Measurements from ENCODE around the gene EPG5. TPM values are rescaled to one million over a fixed set of nuclear protein-coding genes. Genes with fewer than 3 reads are reported as not detected.
A peak's percentile ranks its signal among the peaks of the same experiment; 100 is the strongest.

Gene EPG5
- total RNA-seq = 100 to 1,000 TPM in 1 of 6 donors, 10 to 100 TPM in 5; 28.6 to 109 (median 39.6) TPM

DNA sequence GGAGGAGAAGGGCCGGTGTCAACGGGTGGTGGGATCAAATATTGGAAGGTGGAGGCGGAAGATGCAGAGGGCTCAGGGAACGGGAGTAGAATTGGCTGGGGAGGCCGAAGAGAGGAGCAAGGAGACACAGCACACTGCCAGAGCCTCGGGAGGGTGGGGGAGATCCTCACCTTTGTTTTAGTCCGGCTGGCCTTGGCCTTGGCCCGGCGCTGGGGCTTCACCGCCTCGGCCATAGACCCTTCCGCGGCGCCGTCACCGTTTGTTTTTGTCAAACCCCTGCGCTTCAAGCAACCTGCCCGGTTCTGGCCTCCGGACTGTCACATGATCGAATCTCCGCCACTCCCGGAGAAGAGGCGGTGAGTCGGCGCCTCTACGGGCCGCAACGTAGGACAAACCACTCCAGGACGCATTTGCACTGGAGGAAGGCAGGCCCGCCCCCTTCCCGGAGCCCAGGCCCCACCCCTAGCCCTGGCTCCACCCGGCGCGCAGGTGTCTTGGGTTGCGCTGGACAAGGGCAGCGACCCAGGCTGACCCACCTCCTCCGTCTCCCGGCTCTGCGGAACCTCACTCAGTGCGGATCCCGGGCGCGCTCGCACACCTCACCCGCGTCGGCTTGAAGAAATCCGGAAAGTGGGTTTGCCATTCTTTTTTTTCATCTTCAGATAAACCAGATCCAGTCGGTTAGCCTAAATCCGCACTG lies at the start of gene EPG5:
Gene EPG5 (minus strand): TSS at position 323 of the 700 bp plus-strand sequence. CDS start 90 bp downstream, at position 233.
- ATAC-seq (ENCODE audit: low FRiP score in 2 of 2) (peak; percentile 99 to 100), DNase-seq (peak; percentile 96 to 99)
- Histone ChIP-seq H3K27me3 (no peaks in the 10 kb centered on the region), H3K36me3 (no peaks in the 10 kb centered on the region), H3K27ac (peak within 1 kb of the TSS; percentile 85 to 93 (median 90)), H3K9me3 (no peaks in the 10 kb centered on the region), H3K4me3 (peak within 1 kb of the TSS; percentile 61 to 92 (median 78)), H3K4me1 (peaks cover 12 to 48% (median 23%) of the 10 kb centered on the region in 4 donors)
- TF ChIP-seq, protein P1, sequence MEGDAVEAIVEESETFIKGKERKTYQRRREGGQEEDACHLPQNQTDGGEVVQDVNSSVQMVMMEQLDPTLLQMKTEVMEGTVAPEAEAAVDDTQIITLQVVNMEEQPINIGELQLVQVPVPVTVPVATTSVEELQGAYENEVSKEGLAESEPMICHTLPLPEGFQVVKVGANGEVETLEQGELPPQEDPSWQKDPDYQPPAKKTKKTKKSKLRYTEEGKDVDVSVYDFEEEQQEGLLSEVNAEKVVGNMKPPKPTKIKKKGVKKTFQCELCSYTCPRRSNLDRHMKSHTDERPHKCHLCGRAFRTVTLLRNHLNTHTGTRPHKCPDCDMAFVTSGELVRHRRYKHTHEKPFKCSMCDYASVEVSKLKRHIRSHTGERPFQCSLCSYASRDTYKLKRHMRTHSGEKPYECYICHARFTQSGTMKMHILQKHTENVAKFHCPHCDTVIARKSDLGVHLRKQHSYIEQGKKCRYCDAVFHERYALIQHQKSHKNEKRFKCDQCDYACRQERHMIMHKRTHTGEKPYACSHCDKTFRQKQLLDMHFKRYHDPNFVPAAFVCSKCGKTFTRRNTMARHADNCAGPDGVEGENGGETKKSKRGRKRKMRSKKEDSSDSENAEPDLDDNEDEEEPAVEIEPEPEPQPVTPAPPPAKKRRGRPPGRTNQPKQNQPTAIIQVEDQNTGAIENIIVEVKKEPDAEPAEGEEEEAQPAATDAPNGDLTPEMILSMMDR (IDR thresholded peaks at IDR 0.05) = no peak
- TF ChIP-seq POLR2AphosphoS5 (IDR thresholded peaks at IDR 0.05) = peak; percentile 72 to 96
- peak in 3 of 4 donors; percentile 52 to 87 (median 83) for TF ChIP-seq POLR2A (IDR thresholded peaks at IDR 0.05)
- TF ChIP-seq EP300 (IDR thresholded peaks at IDR 0.05) = peak in 1 of 4 donors; percentile 81
- 0% methylated on average over 11 to 50 of the region's 50 CpGs for WGBS, 2 donors

GRCh38 chr18:46013484-46014189 lies 46.5 kb upstream of the EPG5 start:
- WGBS, 2 donors = 70 to 72% methylated on average over 5 of the region's 5 CpGs
- Histone ChIP-seq H3K27ac (no peak overlapping the region), H3K36me3 (no peaks in the 10 kb centered on the region), H3K4me1 (peaks cover 0 to 9% (median 3%) of the 10 kb centered on the region in 4 donors), H3K27me3 (no peaks in the 10 kb centered on the region), H3K4me3 (no peak overlapping the region), H3K9me3 (no peaks in the 10 kb centered on the region)
- DNase-seq (no peak), ATAC-seq (ENCODE audit: low FRiP score in 2 of 2) (peak in 1 of 2 donors; percentile 20)
- TF ChIP-seq, protein P1 (IDR thresholded peaks at IDR 0.05) = no peak
- TF ChIP-seq EP300 (IDR thresholded peaks at IDR 0.05) (no peak), POLR2A (IDR thresholded peaks at IDR 0.05) (no peak), POLR2AphosphoS5 (IDR thresholded peaks at IDR 0.05) (no peak)

- peak overlapping the region in 1 of 4 donors; percentile 71 for H3K27ac ChIP-seq
- 77 to 78% methylated on average over 4 of the region's 4 CpGs for WGBS, 2 donors
- H3K36me3 ChIP-seq = no peaks in the 10 kb centered on the region
- peak in 1 of 2 donors; percentile 31 for DNase-seq
- H3K4me3 ChIP-seq = no peak overlapping the region
- ATAC-seq (ENCODE audit: low FRiP score in 2 of 2) = peak in 1 of 2 donors; percentile 48
- H3K9me3 ChIP-seq = no peaks in the 10 kb centered on the region
- H3K27me3 ChIP-seq = no peaks in the 10 kb centered on the region
- TF ChIP-seq POLR2A (IDR thresholded peaks at IDR 0.05) = no peak
- H3K4me1 ChIP-seq = peaks cover 0 to 9% (median 3%) of the 10 kb centered on the region in 4 donors
Measured at GRCh38 chr18:46010676-46011075, 43.5 kb upstream of the EPG5 start.

DNA sequence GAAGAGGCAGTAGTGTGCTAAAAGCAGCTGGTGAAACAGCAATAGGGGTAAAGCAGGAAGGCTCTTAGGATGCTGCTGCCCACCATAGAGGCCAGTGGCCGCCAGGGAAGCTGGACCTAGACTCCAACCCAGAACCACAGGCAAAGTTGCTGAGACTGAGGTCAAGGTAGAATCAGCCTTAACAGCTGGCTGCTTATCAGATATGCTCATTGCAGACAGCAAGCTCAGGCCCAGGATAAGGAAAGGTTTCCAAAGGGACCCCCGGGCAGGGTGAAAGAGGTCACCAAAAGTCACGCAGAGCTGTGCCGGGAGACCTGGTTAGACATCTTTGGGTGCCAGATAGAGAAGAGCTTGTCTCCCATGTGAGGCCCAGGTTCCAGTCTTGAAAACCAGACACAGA lies 42.9 kb upstream of the EPG5 start:
- H3K27me3 ChIP-seq = no peaks in the 10 kb centered on the region
- no peak overlapping the region for H3K4me3 ChIP-seq
- peak in 1 of 2 donors; percentile 21 for ATAC-seq (ENCODE audit: low FRiP score in 2 of 2)
- no peaks in the 10 kb centered on the region for H3K9me3 ChIP-seq
- H3K4me1 ChIP-seq = peaks cover 0 to 9% (median 3%) of the 10 kb centered on the region in 4 donors
- no peak for DNase-seq
- H3K36me3 ChIP-seq = no peaks in the 10 kb centered on the region
- WGBS, 2 donors = 95% methylated on average over 4 of the region's 4 CpGs
- TF ChIP-seq EP300 (IDR thresholded peaks at IDR 0.05) = no peak
- no peak for TF ChIP-seq POLR2AphosphoS5 (IDR thresholded peaks at IDR 0.05)
- TF ChIP-seq POLR2A (IDR thresholded peaks at IDR 0.05) = no peak
- TF ChIP-seq, protein P1 (IDR thresholded peaks at IDR 0.05) = no peak
- peak overlapping the region; percentile 65 to 73 (median 70) for H3K27ac ChIP-seq

DNA sequence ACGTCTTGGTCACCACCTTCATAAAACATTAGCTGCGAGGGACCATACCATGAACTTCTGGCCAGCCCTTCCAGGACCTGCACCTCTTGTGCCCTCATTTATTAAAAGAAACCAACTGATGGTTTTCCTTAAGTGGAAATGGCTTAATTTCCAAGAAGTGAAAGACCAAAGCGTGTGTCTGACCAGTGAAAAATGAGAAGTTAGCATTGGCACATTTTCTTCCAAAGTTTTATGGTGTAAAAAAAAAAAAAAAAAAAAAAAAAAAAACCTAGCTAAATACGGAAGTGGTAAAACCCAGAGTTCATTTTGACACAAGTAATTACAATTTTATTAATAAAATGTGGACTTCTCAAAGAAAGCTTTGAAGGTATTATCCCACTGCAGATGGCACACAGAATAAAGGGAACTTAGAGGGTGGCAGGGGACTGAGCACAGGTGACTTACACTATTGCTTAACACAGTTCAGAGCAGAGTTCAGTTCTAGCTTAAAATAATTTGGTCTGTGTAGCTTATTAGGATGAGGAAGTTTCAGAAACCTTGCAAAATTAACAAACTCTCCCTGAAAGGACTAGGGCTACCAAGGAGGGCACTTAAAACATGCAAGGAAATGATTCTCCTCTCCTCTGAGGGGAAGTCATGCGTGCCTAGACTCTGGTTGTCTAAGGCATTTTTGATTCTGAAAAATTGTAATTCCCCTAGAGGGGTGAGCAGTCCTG lies 42.2 kb upstream of the EPG5 start:
- WGBS, 2 donors = 73 to 89% methylated on average over 5 of the region's 5 CpGs
- TF ChIP-seq, protein P1 (IDR thresholded peaks at IDR 0.05) = no peak
- H3K27ac ChIP-seq = peak overlapping the region; percentile 65 to 73 (median 70)

More for the DNA sequence above, 42.2 kb upstream of the EPG5 start:
- Histone ChIP-seq H3K9me3 (no peaks in the 10 kb centered on the region), H3K4me3 (no peak overlapping the region), H3K36me3 (no peaks in the 10 kb centered on the region), H3K4me1 (peaks cover 0 to 9% (median 3%) of the 10 kb centered on the region in 4 donors), H3K27me3 (no peaks in the 10 kb centered on the region)
- no peak for DNase-seq
- peak; percentile 22 to 79 for ATAC-seq (ENCODE audit: low FRiP score in 2 of 2)

Data from upper lobe of left lung (tissue), 6 donors.